Effector memory CD4-positive, alpha-beta T cell (primary cell): ENCODE results near the gene DGKG.

ENCODE experiments used
- DNase-seq, 3 donors: peaks; one replicate each; pipeline ENCODE4 v3.0.0-alpha.2; 2020
- H3K27ac ChIP-seq: 2 replicates; pipeline ENCODE4 v1.7.0; 2013; ENCODE audit warnings: mild to moderate bottlenecking, low read length, moderate library complexity; ENCODE audit not compliant: insufficient read depth, poor library complexity, severe bottlenecking
- H3K27me3 ChIP-seq: replicated peaks from 2 replicates; pipeline ENCODE4 v1.7.0; 2013; ENCODE audit warnings: mild to moderate bottlenecking, low read length; ENCODE audit not compliant: insufficient read depth, control insufficient read depth, poor library complexity, severe bottlenecking
- H3K36me3 ChIP-seq: 2 replicates; pipeline ENCODE4 v1.7.0; 2013; ENCODE audit warnings: mild to moderate bottlenecking, low read length, moderate library complexity; ENCODE audit not compliant: control insufficient read depth, insufficient read depth
- H3K4me1 ChIP-seq: 2 replicates; pipeline ENCODE4 v1.7.0; 2013; ENCODE audit warnings: low read length, mild to moderate bottlenecking; ENCODE audit not compliant: control insufficient read depth, insufficient read depth, poor library complexity, severe bottlenecking
- H3K4me3 ChIP-seq: 2 replicates; pipeline ENCODE4 v1.7.0; 2013; ENCODE audit warnings: low read length, low read depth, mild to moderate bottlenecking; ENCODE audit not compliant: insufficient read depth, poor library complexity, severe bottlenecking
- H3K9me3 ChIP-seq: 2 replicates; pipeline ENCODE4 v1.7.0; 2013; ENCODE audit warnings: mild to moderate bottlenecking, low read length, moderate library complexity; ENCODE audit not compliant: control insufficient read depth

The DGKG gene

GRCh38 chr3:186152361-186152798, 209.7 kb downstream of the DGKG start:
- H3K4me3 ChIP-seq = no peak overlapping the region
- H3K36me3 ChIP-seq = no peaks in the 10 kb centered on the region
- no peaks in the 10 kb centered on the region for H3K4me1 ChIP-seq
- no peak for DNase-seq
- no peaks in the 10 kb centered on the region for H3K9me3 ChIP-seq
- no peak overlapping the region for H3K27ac ChIP-seq
- peaks cover 6% of the 10 kb centered on the region for H3K27me3 ChIP-seq

GRCh38 chr3:186151077-186151971, 210.7 kb downstream of the DGKG start:
- H3K4me3 ChIP-seq = no peak overlapping the region
- DNase-seq = no peak

GRCh38 chr3:186150041-186150830, 211.8 kb downstream of the DGKG start:
- Histone ChIP-seq H3K4me1 (no peaks in the 10 kb centered on the region), H3K9me3 (no peaks in the 10 kb centered on the region), H3K27me3 (peaks cover 6% of the 10 kb centered on the region), H3K36me3 (no peaks in the 10 kb centered on the region), H3K4me3 (no peak overlapping the region), H3K27ac (no peak overlapping the region)
- no peak for DNase-seq

More at GRCh38 chr3:186151077-186151971, 210.7 kb downstream of the DGKG start:
- H3K27ac ChIP-seq = no peak overlapping the region
- no peaks in the 10 kb centered on the region for H3K9me3 ChIP-seq
- peaks cover 6% of the 10 kb centered on the region for H3K27me3 ChIP-seq
- H3K4me1 ChIP-seq = no peaks in the 10 kb centered on the region
- H3K36me3 ChIP-seq = no peaks in the 10 kb centered on the region

GRCh38 chr3:186149319-186149960, 212.6 kb downstream of the DGKG start:
- H3K27me3 ChIP-seq = peaks cover 6% of the 10 kb centered on the region
- no peak overlapping the region for H3K4me3 ChIP-seq
- no peaks in the 10 kb centered on the region for H3K36me3 ChIP-seq
- no peaks in the 10 kb centered on the region for H3K9me3 ChIP-seq
- no peak overlapping the region for H3K27ac ChIP-seq
- H3K4me1 ChIP-seq = no peaks in the 10 kb centered on the region
- DNase-seq = no peak

- Histone ChIP-seq H3K9me3 (no peaks in the 10 kb centered on the region), H3K4me1 (no peaks in the 10 kb centered on the region), H3K27me3 (no peaks in the 10 kb centered on the region), H3K27ac (no peak overlapping the region), H3K4me3 (no peak overlapping the region), H3K36me3 (no peaks in the 10 kb centered on the region)
- no peak for DNase-seq
These were observed 217.8 kb downstream of the DGKG start for GRCh38 chr3:186144257-186144656.

GRCh38 chr3:186143250-186143649, 218.8 kb downstream of the DGKG start:
- no peaks in the 10 kb centered on the region for H3K4me1 ChIP-seq

GRCh38 chr3:186142393-186142932, 219.6 kb downstream of the DGKG start:
- Histone ChIP-seq H3K9me3 (no peaks in the 10 kb centered on the region), H3K4me3 (no peak overlapping the region), H3K36me3 (no peaks in the 10 kb centered on the region), H3K4me1 (no peaks in the 10 kb centered on the region), H3K27me3 (no peaks in the 10 kb centered on the region), H3K27ac (no peak overlapping the region)
- DNase-seq = no peak

More at GRCh38 chr3:186143250-186143649, 218.8 kb downstream of the DGKG start:
- H3K27me3 ChIP-seq = no peaks in the 10 kb centered on the region
- no peak for DNase-seq
- H3K9me3 ChIP-seq = no peaks in the 10 kb centered on the region
- H3K27ac ChIP-seq = no peak overlapping the region
- H3K4me3 ChIP-seq = no peak overlapping the region
- H3K36me3 ChIP-seq = no peaks in the 10 kb centered on the region

- Histone ChIP-seq H3K27me3 (no peaks in the 10 kb centered on the region), H3K4me1 (no peaks in the 10 kb centered on the region), H3K36me3 (no peaks in the 10 kb centered on the region), H3K9me3 (no peaks in the 10 kb centered on the region), H3K4me3 (no peak overlapping the region), H3K27ac (no peak overlapping the region)
- DNase-seq = no peak
These were observed 220.2 kb downstream of the DGKG start for GRCh38 chr3:186141790-186142189.

GRCh38 chr3:186138272-186138981, 223.6 kb downstream of the DGKG start:
- no peak overlapping the region for H3K4me3 ChIP-seq
- H3K27me3 ChIP-seq = no peaks in the 10 kb centered on the region
- H3K27ac ChIP-seq = no peak overlapping the region
- no peak for DNase-seq
- H3K4me1 ChIP-seq = no peaks in the 10 kb centered on the region
- no peaks in the 10 kb centered on the region for H3K9me3 ChIP-seq
- no peaks in the 10 kb centered on the region for H3K36me3 ChIP-seq
